Hematopoietic multipotent progenitor cell treated with erythropoietin and hydrocortisone succinate and interleukin-3 and kit ligand, for 6 days (in vitro differentiated cells): Measurements from ENCODE around the gene TMEM9.
A peak's percentile ranks its signal among the peaks of the same experiment; 100 is the strongest.

ENCODE experiments used
- DNase-seq: peaks from one replicate; pipeline ENCODE4 v3.0.0-alpha.2; 2015

TMEM9 gene

GRCh38 chr1:201144701-201145100 is 9.6 kb downstream of the TMEM9 start:
- DNase-seq, result no peak

GRCh38 chr1:201143726-201144635 is 10.3 kb downstream of the TMEM9 start:
- DNase-seq, result no peak

GRCh38 chr1:201142849-201143725 is 11.2 kb downstream of the TMEM9 start:
- no peak for DNase-seq

GRCh38 chr1:201142011-201142848 is 12.0 kb downstream of the TMEM9 start:
- DNase-seq, result no peak

- no peak for DNase-seq
Measured at GRCh38 chr1:201141418-201141817, 12.9 kb downstream of the TMEM9 start.

- DNase-seq, result no peak
Measured at GRCh38 chr1:201140941-201141260, 13.4 kb downstream of the TMEM9 start.

GRCh38 chr1:201140235-201140940 is 13.9 kb downstream of the TMEM9 start:
- DNase-seq, result no peak

- DNase-seq, result no peak
Measured at GRCh38 chr1:201139756-201140155, 14.5 kb downstream of the TMEM9 start.

GRCh38 chr1:201139306-201139705 is 15.0 kb downstream of the TMEM9 start:
- DNase-seq, result no peak

GRCh38 chr1:201138311-201138840 is 15.9 kb downstream of the TMEM9 start:
- no peak for DNase-seq

GRCh38 chr1:201137579-201138310 is 16.5 kb downstream of the TMEM9 start:
- peak; percentile 22 for DNase-seq

GRCh38 chr1:201137024-201137392 is 17.3 kb downstream of the TMEM9 start:
- no peak for DNase-seq

- no peak for DNase-seq
Measured at GRCh38 chr1:201136355-201137023, 17.8 kb downstream of the TMEM9 start.

- DNase-seq, result no peak
Measured at GRCh38 chr1:201134405-201134804, 19.9 kb downstream of the TMEM9 start.

GRCh38 chr1:201131398-201131797 is 22.9 kb downstream of the TMEM9 start:
- no peak for DNase-seq

- DNase-seq, result no peak
Measured at GRCh38 chr1:201128962-201129361, 25.3 kb downstream of the TMEM9 start.

GRCh38 chr1:201128476-201128875 is 25.8 kb downstream of the TMEM9 start:
- no peak for DNase-seq

- no peak for DNase-seq
Measured at GRCh38 chr1:201127755-201128455, 26.4 kb downstream of the TMEM9 start.

GRCh38 chr1:201126832-201127754 is 27.2 kb downstream of the TMEM9 start, which contains the start of gene ASCL5:
Gene ASCL5 (minus strand): TSS chr1:201127184. CDS start chr1:201115372, 11,812 bp downstream.
- no peak for DNase-seq
